GM19043 (cell line): Measurements from ENCODE around the gene AOPEP.

Source experiments
- ATAC-seq: cut with Tn5 transposase; IDR thresholded peaks from one replicate; pipeline ENCODE4 v1.9.1; 2021; ENCODE audit warnings: low read depth; ENCODE audit not compliant: unreplicated experiment

AOPEP gene

GRCh38 chr9:95135756-95136155 is 409.3 kb downstream of the AOPEP start:
- no peak for ATAC-seq
